ENCODE data around the gene FGF12.
"Not testable (repeated sequence)": the region's sequence is repeated elsewhere in the genome, so short reads cannot be mapped to it uniquely, and the experiment has no call there.

Gene FGF12

GRCh38 chr3:192715126-192715525, 12.2 kb downstream of the FGF12 start:
- no peak for DNase-seq (ENCODE audit: low read depth)
- no peak overlapping the region for H3K4me3 ChIP-seq (ENCODE audit: low read depth, low read length)
- no peak for TF ChIP-seq CTCF (IDR thresholded peaks at IDR 0.05; ENCODE audit: insufficient read depth, low read depth, low read length, missing control alignments)

GRCh38 chr3:192711126-192711525, 16.2 kb downstream of the FGF12 start:
- not testable (repeated sequence) for DNase-seq (ENCODE audit: low read depth); H3K4me3 ChIP-seq (ENCODE audit: low read depth, low read length)

GRCh38 chr3:192710366-192710765, 17.0 kb downstream of the FGF12 start:
- no peak for DNase-seq (ENCODE audit: low read depth)
- no peak overlapping the region for H3K4me3 ChIP-seq (ENCODE audit: low read depth, low read length)
- no peak for TF ChIP-seq CTCF (IDR thresholded peaks at IDR 0.05; ENCODE audit: insufficient read depth, low read depth, low read length, missing control alignments)

GRCh38 chr3:192706272-192706671, 21.1 kb downstream of the FGF12 start:
- no peak overlapping the region for H3K4me3 ChIP-seq (ENCODE audit: low read depth, low read length)
- no peak for DNase-seq (ENCODE audit: low read depth)
- TF ChIP-seq CTCF (IDR thresholded peaks at IDR 0.05; ENCODE audit: insufficient read depth, low read depth, low read length, missing control alignments), result no peak

- no peak for TF ChIP-seq CTCF (IDR thresholded peaks at IDR 0.05; ENCODE audit: insufficient read depth, low read depth, low read length, missing control alignments)
- H3K4me3 ChIP-seq (ENCODE audit: low read depth, low read length), result no peak overlapping the region
- DNase-seq (ENCODE audit: low read depth), result no peak
Observed at GRCh38 chr3:192700885-192701284, 26.5 kb downstream of the FGF12 start.

- no peak for TF ChIP-seq CTCF (IDR thresholded peaks at IDR 0.05; ENCODE audit: insufficient read depth, low read depth, low read length, missing control alignments)
- no peak for DNase-seq (ENCODE audit: low read depth)
- no peak overlapping the region for H3K4me3 ChIP-seq (ENCODE audit: low read depth, low read length)
Observed at GRCh38 chr3:192696943-192697587, 30.3 kb downstream of the FGF12 start.

- H3K4me3 ChIP-seq (ENCODE audit: low read depth, low read length), result no peak overlapping the region
- TF ChIP-seq CTCF (IDR thresholded peaks at IDR 0.05; ENCODE audit: insufficient read depth, low read depth, low read length, missing control alignments), result no peak
- no peak for DNase-seq (ENCODE audit: low read depth)
Observed at GRCh38 chr3:192687488-192688152, 39.7 kb downstream of the FGF12 start.

Measured in GM12865 (cell line).